HCT116 (cell line): ENCODE data around the gene NCF2. TPM values are rescaled to one million over a fixed set of nuclear protein-coding genes. Genes with fewer than 3 reads are reported as not detected.

ENCODE experiments used
- ATAC-seq: fragments of 200-7000 bp; cut with Tn5 transposase; 2 replicates; pipeline ENCODE4 v1.9.1; 2020; ENCODE audit warnings: mild to moderate bottlenecking, moderate library complexity
- BruUV-seq: library from RNA; stranded (reverse); fragments of 400-500 nt; replicated peaks from 2 replicates; lab custom pipeline; 2021; lab: Mats Ljungman, UMichigan
- CTCF ChIA-PET: fragments of 300-600 bp; sonication (Branson Sonifier 250); formaldehyde crosslinking; loops from one replicate; lab custom pipeline; 2021; ENCODE audit warnings: antibody characterized with exemption; lab: Charles Lee
- POLR2A ChIA-PET: fragments of 300-600, 350-600 bp; sonication (Branson Sonifier 250); formaldehyde crosslinking; loops from one replicate; lab custom pipeline; 2021; ENCODE audit warnings: antibody characterized with exemption; lab: Charles Lee
- RAD21 ChIA-PET, 2 experiments: fragments of 300-600 bp; sonication (Branson Sonifier 250); formaldehyde crosslinking; loops; one replicate each; lab custom pipeline; 2023; ENCODE audit warnings: low total read pairs in 2 of 2; ENCODE audit not compliant: uncharacterized antibody in 2 of 2, unreplicated experiment in 2 of 2, low non-redundant PET in 1 of 2; lab: Charles Lee
- DNase-seq: peaks from one replicate; pipeline ENCODE4 v3.0.0-alpha.2; 2010; ENCODE audit warnings: low read depth, low spot score
- H2AFZ ChIP-seq: fragments of 200-600 bp; shearing (Covaris generic), sonication (generic); 2 replicates; pipeline ENCODE4 v1.6.1; 2017; ENCODE audit warnings: low read depth, mixed run types, mixed read lengths, antibody characterized with exemption, low read length; ENCODE audit not compliant: poor library complexity, severe bottlenecking
- H3K27ac ChIP-seq: 2 replicates; pipeline ENCODE4 v1.5.1; 2012; ENCODE audit warnings: low read depth, low read length
- H3K27me3 ChIP-seq: fragments of 200-600 bp; sonication (generic); 2 replicates; pipeline ENCODE4 v1.6.1; 2016; ENCODE audit warnings: mixed run types, low read length, mixed read lengths; ENCODE audit not compliant: insufficient read depth
- H3K36me3 ChIP-seq, 2 experiments: fragments of 200-500 bp in 1 of 2; fragments of 200-600 bp in 1 of 2; sonication (Bioruptor generic) in 1 of 2; sonication (generic) in 1 of 2; 2 replicates each; pipeline versions ENCODE4 v1.5.1 to v1.6.1; 2014 to 2016; ENCODE audit warnings: low read length in 2 of 2, inconsistent platforms in 1 of 2, mixed read lengths in 1 of 2, mixed run types in 1 of 2; ENCODE audit not compliant: insufficient read depth in 2 of 2, control insufficient read depth in 1 of 2
- H3K4me1 ChIP-seq, 2 experiments: fragments of 200-600 bp in 1 of 2; sonication (generic) in 1 of 2; 2 replicates each; pipeline versions ENCODE4 v1.5.1 to v1.6.1; 2012 to 2017; ENCODE audit warnings: low read length in 2 of 2, inconsistent platforms in 1 of 2, mild to moderate bottlenecking in 1 of 2, mixed read lengths in 1 of 2, mixed run types in 1 of 2, moderate library complexity in 1 of 2; ENCODE audit not compliant: insufficient read depth in 2 of 2, control insufficient read depth in 1 of 2
- H3K4me2 ChIP-seq: fragments of 200-600 bp; sonication (generic); 2 replicates; pipeline ENCODE4 v1.6.1; 2017; ENCODE audit warnings: mixed run types, low read length, mixed read lengths
- H3K4me3 ChIP-seq, 2 experiments: fragments of 200-600 bp in 1 of 2; sonication (generic) in 1 of 2; replicated peaks in 1 of 2; 2 replicates each; pipeline ENCODE4 v1.5.1; 2011 to 2016; ENCODE audit warnings: low read length in 2 of 2, control low read depth in 1 of 2, low read depth in 1 of 2, mild to moderate bottlenecking in 1 of 2, mixed read lengths in 1 of 2, mixed run types in 1 of 2
- H3K79me2 ChIP-seq: fragments of 200-600 bp; sonication (generic); 2 replicates; pipeline ENCODE4 v1.6.1; 2017; ENCODE audit warnings: mild to moderate bottlenecking, mixed run types, low read length, moderate library complexity, mixed read lengths; ENCODE audit not compliant: insufficient read depth
- H3K9ac ChIP-seq: fragments of 200-600 bp; sonication (generic); 2 replicates; pipeline ENCODE4 v1.6.1; 2016; ENCODE audit warnings: low read length, mixed read lengths
- H3K9me2 ChIP-seq: fragments of 200-600 bp; sonication (generic), shearing (Covaris generic); 2 replicates; pipeline ENCODE4 v1.6.1; 2017; ENCODE audit warnings: mixed run types, mild to moderate bottlenecking, moderate library complexity; ENCODE audit not compliant: insufficient read depth
- H3K9me3 ChIP-seq, 2 experiments: fragments of 200-500 bp in 1 of 2; fragments of 200-600 bp in 1 of 2; sonication (Bioruptor generic) in 1 of 2; sonication (generic) in 1 of 2; 2 replicates each; pipeline ENCODE4 v1.6.1; 2014 to 2017; ENCODE audit warnings: low read length in 2 of 2, mixed read lengths in 2 of 2, inconsistent platforms in 1 of 2, low read depth in 1 of 2, mild to moderate bottlenecking in 1 of 2, mixed run types in 1 of 2, moderate library complexity in 1 of 2; ENCODE audit not compliant: control insufficient read depth in 1 of 2, insufficient read depth in 1 of 2
- H4K20me1 ChIP-seq: fragments of 200-600 bp; sonication (generic), shearing (Covaris generic); 2 replicates; pipeline ENCODE4 v1.6.1; 2017; ENCODE audit warnings: mixed run types, mild to moderate bottlenecking, moderate library complexity; ENCODE audit not compliant: insufficient read depth
- ATF3 ChIP-seq: IDR thresholded peaks from 2 replicates; pipeline ENCODE4 v1.6.1; 2012
- CEBPB ChIP-seq: IDR thresholded peaks from 2 replicates; pipeline ENCODE4 v1.6.1; 2012; ENCODE audit warnings: low read depth
- CTCF ChIP-seq, 3 experiments: fragments of 200-600 bp in 1 of 3; sonication (generic) in 1 of 3; IDR thresholded peaks in 2 of 3; conservative IDR thresholded peaks in 1 of 3; 2 replicates each; pipeline ENCODE4 v1.5.1; 2012 to 2017; ENCODE audit warnings: low read depth in 2 of 3, low read length in 2 of 3, antibody characterized with exemption in 1 of 3, borderline replicate concordance in 1 of 3, control low read depth in 1 of 3, mild to moderate bottlenecking in 1 of 3, mixed read lengths in 1 of 3, mixed run types in 1 of 3, moderate library complexity in 1 of 3; ENCODE audit not compliant: insufficient read depth in 1 of 3
- EGR1 ChIP-seq: IDR thresholded peaks from 2 replicates; pipeline ENCODE4 v1.6.1; 2012; ENCODE audit warnings: low read depth
- EZH2phosphoT487 ChIP-seq: fragments of 200-600 bp; IDR thresholded peaks from 2 replicates; pipeline ENCODE4 v1.6.1; 2018; ENCODE audit warnings: antibody characterized with exemption, borderline replicate concordance
- POLR2A ChIP-seq: IDR thresholded peaks from 2 replicates; pipeline ENCODE4 v1.7.0; 2011; ENCODE audit warnings: borderline replicate concordance; ENCODE audit not compliant: insufficient read depth, insufficient read length; ENCODE audit errors: extremely low read depth
- POLR2AphosphoS5 ChIP-seq: IDR thresholded peaks from 2 replicates; pipeline ENCODE4 v1.6.1; 2011; ENCODE audit warnings: mild to moderate bottlenecking, low read depth, low read length, moderate library complexity
- SIN3A ChIP-seq: IDR thresholded peaks from 2 replicates; pipeline ENCODE4 v1.6.1; 2012; ENCODE audit warnings: low read depth
- SRF ChIP-seq: IDR thresholded peaks from 2 replicates; pipeline ENCODE4 v1.6.1; 2012; ENCODE audit warnings: low read depth
- TCF7L2 ChIP-seq: IDR thresholded peaks from 2 replicates; pipeline ENCODE4 v1.7.0; 2011; ENCODE audit warnings: borderline replicate concordance, inconsistent platforms; ENCODE audit not compliant: insufficient read depth, insufficient read length; ENCODE audit errors: extremely low read depth
- ZBTB33 ChIP-seq: IDR thresholded peaks from 2 replicates; pipeline ENCODE4 v1.6.1; 2011; ENCODE audit warnings: mild to moderate bottlenecking, low read length, moderate library complexity; ENCODE audit not compliant: insufficient replicate concordance; ENCODE audit errors: extremely low read depth
- ZFX ChIP-seq: fragments of 450-650 bp; IDR thresholded peaks from 2 replicates; pipeline ENCODE4 v1.6.1; 2017
- ZNF274 ChIP-seq: fragments of 200-500 bp; sonication (Bioruptor generic); IDR thresholded peaks from 2 replicates; pipeline ENCODE4 v1.6.1; 2014; ENCODE audit warnings: mild to moderate bottlenecking, low read depth, low read length, inconsistent platforms
- intact Hi-C: fragments of 100-400 bp; cut with micrococcal nuclease; formaldehyde crosslinking; loops from 2 replicates; pipeline ENCODE4 v1.10.0; 2022
- total RNA-seq: library from RNA; stranded (reverse); gene quantifications from one replicate; pipeline ENCODE4 v1.2.1, GENCODE V29; 2021; ENCODE audit not compliant: unreplicated experiment

Gene NCF2
- total RNA-seq, 1 experiment from 2014 or later = 0.25 TPM

GRCh38 chr1:183569801-183570200, 20.5 kb downstream of the NCF2 start:
- H3K4me3 ChIP-seq = no peak overlapping the region
- RAD21 ChIA-PET = no interaction called here
- H3K27ac ChIP-seq = no peak overlapping the region
- no peak overlapping the region for H3K9ac ChIP-seq
- no peaks in the 10 kb centered on the region for H3K79me2 ChIP-seq
- CTCF ChIA-PET = no interaction called here
- no TSS peak for BruUV-seq
- no peaks in the 10 kb centered on the region for H3K36me3 ChIP-seq
- DNase-seq = no peak
- POLR2A ChIA-PET = interaction anchor here (2.6 kb wide), 1 partner anchor 10 kb away, joined by 6 read pairs; no protein-coding TSS in a partner anchor
- H2AFZ ChIP-seq = no peak overlapping the region
- H3K9me2 ChIP-seq = no peaks in the 10 kb centered on the region
- no peaks in the 10 kb centered on the region for H3K27me3 ChIP-seq
- no peak for ATAC-seq
- H4K20me1 ChIP-seq = no peaks in the 10 kb centered on the region
- TF ChIP-seq CEBPB = no peak
- no peak for TF ChIP-seq ZBTB33
- TF ChIP-seq ATF3 = no peak
- intact Hi-C loops = no loop called here
- no peaks in the 10 kb centered on the region for H3K9me3 ChIP-seq
- H3K4me1 ChIP-seq = peaks cover 4 to 7% of the 10 kb centered on the region in 2 experiments; a peak in 3 of 4 replicates
- H3K4me2 ChIP-seq = no peak overlapping the region

- Histone ChIP-seq H3K9ac (no peak overlapping the region), H4K20me1 (no peaks in the 10 kb centered on the region), H3K4me2 (no peak overlapping the region), H3K36me3 (no peaks in the 10 kb centered on the region), H3K4me3 (no peak overlapping the region), H3K4me1 (peaks cover 4 to 7% of the 10 kb centered on the region in 2 experiments; a peak in 3 of 4 replicates), H2AFZ (no peak overlapping the region), H3K9me3 (no peaks in the 10 kb centered on the region), H3K27me3 (no peaks in the 10 kb centered on the region), H3K27ac (no peak overlapping the region), H3K9me2 (no peaks in the 10 kb centered on the region), H3K79me2 (no peaks in the 10 kb centered on the region)
- ChIA-PET CTCF (no interaction called here), POLR2A (interaction anchor here (2.6 kb wide), 1 partner anchor 11 kb away, joined by 6 read pairs; no protein-coding TSS in a partner anchor), RAD21 (interaction anchor here in 1 of 2 experiments (0.5 kb wide), 1 partner anchor 288 kb away, joined by 3 read pairs; no protein-coding TSS in a partner anchor)
- BruUV-seq = no TSS peak
- intact Hi-C loops = no loop called here
- ATAC-seq (no peak), DNase-seq (no peak)
- TF ChIP-seq EGR1 (no peak), ZFX (no peak), POLR2A (no peak), SRF (no peak), TCF7L2 (no peak), CEBPB (no peak), SIN3A (no peak), EZH2phosphoT487 (no peak), CTCF (IDR thresholded peaks at IDR 0.05 in 2 of 3, conservative IDR thresholded peaks at IDR 0.05 in 1 of 3; ENCODE audit: borderline replicate concordance in 1 of 3, insufficient read depth in 1 of 3, low read depth in 2 of 3, low read length in 2 of 3) (no peak), ZNF274 (no peak), POLR2AphosphoS5 (no peak)
Observed at GRCh38 chr1:183569141-183569540, 21.1 kb downstream of the NCF2 start.
